DOHH2 (cell line): ENCODE measurements around the gene RPS15A.

Source experiments
- CTCF ChIP-seq: fragments of 200-600 bp; sonication (generic); IDR thresholded peaks from one replicate; pipeline ENCODE4 v1.5.1; 2014; ENCODE audit warnings: antibody characterized with exemption, mild to moderate bottlenecking, low read depth, low read length; ENCODE audit not compliant: poor library complexity, severe bottlenecking
- EZH2phosphoT487 ChIP-seq: fragments of 200-600 bp; sonication (generic); IDR thresholded peaks from 2 replicates; pipeline ENCODE4 v1.6.1; 2017; ENCODE audit warnings: borderline replicate concordance, mild to moderate bottlenecking, antibody characterized with exemption, low read length, moderate library complexity, mixed read lengths

- TF ChIP-seq CTCF (no peak), EZH2phosphoT487 (no peak)
These were observed 26.2 kb upstream of the RPS15A start for GRCh38 chr16:18816286-18816685.
